ENCODE measurements around the gene ZNF236. TPM values are rescaled to one million over a fixed set of nuclear protein-coding genes. Genes with fewer than 3 reads are reported as not detected.
"Not testable (repeated sequence)": the region's sequence is repeated elsewhere in the genome, so short reads cannot be mapped to it uniquely, and the experiment has no call there.

Gene ZNF236
- total RNA-seq, 1 donor from 2014 or later = 20.4 TPM

- Mint-ChIP-seq H3K4me1 (ENCODE audit: unreplicated experiment) (peaks cover 3% of the 10 kb centered on the region), H3K27me3 (ENCODE audit: unreplicated experiment) (no peaks in the 10 kb centered on the region), H3K4me3 (ENCODE audit: unreplicated experiment) (no peak overlapping the region), H3K27ac (ENCODE audit: unreplicated experiment) (no peak overlapping the region), H3K9me3 (ENCODE audit: unreplicated experiment) (no peaks in the 10 kb centered on the region), H3K36me3 (ENCODE audit: unreplicated experiment) (peaks cover 17% of the 10 kb centered on the region)
- DNase-seq (ENCODE audit: extremely low spot score, unreplicated experiment) = no peak
- TF ChIP-seq CTCF (IDR thresholded peaks at IDR 0.05) = no peak
These were observed 193.7 kb downstream of the ZNF236 start for GRCh38 chr18:77015771-77016710.

- H3K36me3 Mint-ChIP-seq (ENCODE audit: unreplicated experiment) = peaks cover 17% of the 10 kb centered on the region
- no peaks in the 10 kb centered on the region for H3K27me3 Mint-ChIP-seq (ENCODE audit: unreplicated experiment)
- no peaks in the 10 kb centered on the region for H3K9me3 Mint-ChIP-seq (ENCODE audit: unreplicated experiment)
- no peak overlapping the region for H3K4me3 Mint-ChIP-seq (ENCODE audit: unreplicated experiment)
- no peak for DNase-seq (ENCODE audit: extremely low spot score, unreplicated experiment)
- H3K27ac Mint-ChIP-seq (ENCODE audit: unreplicated experiment) = no peak overlapping the region
- peaks cover 3% of the 10 kb centered on the region for H3K4me1 Mint-ChIP-seq (ENCODE audit: unreplicated experiment)
- no peak for TF ChIP-seq CTCF (IDR thresholded peaks at IDR 0.05)
These were observed 194.6 kb downstream of the ZNF236 start for GRCh38 chr18:77016936-77017335.

GRCh38 chr18:77017355-77017754, 195.0 kb downstream of the ZNF236 start:
- H3K36me3 Mint-ChIP-seq (ENCODE audit: unreplicated experiment) = peaks cover 16% of the 10 kb centered on the region
- TF ChIP-seq CTCF (IDR thresholded peaks at IDR 0.05) = no peak
- H3K4me1 Mint-ChIP-seq (ENCODE audit: unreplicated experiment) = peaks cover 3% of the 10 kb centered on the region
- no peak overlapping the region for H3K27ac Mint-ChIP-seq (ENCODE audit: unreplicated experiment)
- H3K27me3 Mint-ChIP-seq (ENCODE audit: unreplicated experiment) = no peaks in the 10 kb centered on the region
- no peaks in the 10 kb centered on the region for H3K9me3 Mint-ChIP-seq (ENCODE audit: unreplicated experiment)
- H3K4me3 Mint-ChIP-seq (ENCODE audit: unreplicated experiment) = no peak overlapping the region
- DNase-seq (ENCODE audit: extremely low spot score, unreplicated experiment) = no peak

- H3K9me3 Mint-ChIP-seq (ENCODE audit: unreplicated experiment); DNase-seq (ENCODE audit: extremely low spot score, unreplicated experiment); H3K27ac Mint-ChIP-seq (ENCODE audit: unreplicated experiment); H3K4me3 Mint-ChIP-seq (ENCODE audit: unreplicated experiment); H3K4me1 Mint-ChIP-seq (ENCODE audit: unreplicated experiment); H3K27me3 Mint-ChIP-seq (ENCODE audit: unreplicated experiment): not testable (repeated sequence)
- peaks cover 16% of the 10 kb centered on the region for H3K36me3 Mint-ChIP-seq (ENCODE audit: unreplicated experiment)
These were observed 196.3 kb downstream of the ZNF236 start for GRCh38 chr18:77018650-77019049.

- TF ChIP-seq CTCF (IDR thresholded peaks at IDR 0.05) = no peak
- Mint-ChIP-seq H3K36me3 (ENCODE audit: unreplicated experiment) (peaks cover 18% of the 10 kb centered on the region), H3K4me3 (ENCODE audit: unreplicated experiment) (no peak overlapping the region), H3K9me3 (ENCODE audit: unreplicated experiment) (no peaks in the 10 kb centered on the region), H3K27me3 (ENCODE audit: unreplicated experiment) (no peaks in the 10 kb centered on the region), H3K27ac (ENCODE audit: unreplicated experiment) (no peak overlapping the region), H3K4me1 (ENCODE audit: unreplicated experiment) (peaks cover under 1% of the 10 kb centered on the region)
- no peak for DNase-seq (ENCODE audit: extremely low spot score, unreplicated experiment)
These were observed 197.3 kb downstream of the ZNF236 start for GRCh38 chr18:77019641-77020040.
